HCT116 (cell line): ENCODE results near the gene THSD7A.

ENCODE experiments used
- CTCF ChIP-seq, 3 experiments: fragments of 200-600 bp in 1 of 3; sonication (generic) in 1 of 3; IDR thresholded peaks in 2 of 3; conservative IDR thresholded peaks in 1 of 3; 2 replicates each; pipeline ENCODE4 v1.5.1; 2012 to 2017; ENCODE audit warnings: low read depth in 2 of 3, low read length in 2 of 3, antibody characterized with exemption in 1 of 3, borderline replicate concordance in 1 of 3, control low read depth in 1 of 3, mild to moderate bottlenecking in 1 of 3, mixed read lengths in 1 of 3, mixed run types in 1 of 3, moderate library complexity in 1 of 3; ENCODE audit not compliant: insufficient read depth in 1 of 3
- EZH2 ChIP-seq: fragments of 200-600 bp; sonication (generic); IDR thresholded peaks from 2 replicates; pipeline ENCODE4 v1.6.1; 2017; ENCODE audit warnings: antibody characterized with exemption, mixed run types
- POLR2A ChIP-seq: IDR thresholded peaks from 2 replicates; pipeline ENCODE4 v1.7.0; 2011; ENCODE audit warnings: borderline replicate concordance; ENCODE audit not compliant: insufficient read depth, insufficient read length; ENCODE audit errors: extremely low read depth
- POLR2AphosphoS5 ChIP-seq: IDR thresholded peaks from 2 replicates; pipeline ENCODE4 v1.6.1; 2011; ENCODE audit warnings: mild to moderate bottlenecking, low read depth, low read length, moderate library complexity
- RAD21 ChIP-seq: IDR thresholded peaks from 2 replicates; pipeline ENCODE4 v1.6.1; 2012; ENCODE audit warnings: low read depth, mild to moderate bottlenecking
- REST ChIP-seq: IDR thresholded peaks from 2 replicates; pipeline ENCODE4 v1.6.1; 2012; ENCODE audit warnings: low read depth
- TCF7L2 ChIP-seq: IDR thresholded peaks from 2 replicates; pipeline ENCODE4 v1.7.0; 2011; ENCODE audit warnings: borderline replicate concordance, inconsistent platforms; ENCODE audit not compliant: insufficient read depth, insufficient read length; ENCODE audit errors: extremely low read depth
- YY1 ChIP-seq: IDR thresholded peaks from 2 replicates; pipeline ENCODE4 v1.6.1; 2011; ENCODE audit warnings: low read length, low read depth, moderate library complexity, mild to moderate bottlenecking; ENCODE audit not compliant: insufficient replicate concordance; ENCODE audit errors: extremely low read depth

GRCh38 chr7:11675163-11675562, 156.8 kb downstream of the THSD7A start:
- no peak for TF ChIP-seq TCF7L2
- no peak for TF ChIP-seq POLR2AphosphoS5
- no peak for TF ChIP-seq CTCF (IDR thresholded peaks at IDR 0.05 in 2 of 3, conservative IDR thresholded peaks at IDR 0.05 in 1 of 3; ENCODE audit: borderline replicate concordance in 1 of 3, insufficient read depth in 1 of 3, low read depth in 2 of 3, low read length in 2 of 3)
- TF ChIP-seq POLR2A = no peak
- no peak for TF ChIP-seq RAD21
- no peak for TF ChIP-seq REST
- no peak for TF ChIP-seq EZH2
- no peak for TF ChIP-seq YY1
